Measurements from ENCODE around the gene RGS11.

Gene RGS11

GRCh38 chr16:286491-287297 lies 10.9 kb upstream of the RGS11 start:
- TF ChIP-seq CTCF (IDR thresholded peaks at IDR 0.05; ENCODE audit: borderline replicate concordance, control extremely low read depth, extremely low read depth, insufficient read depth, missing control alignments), result no peak
- in situ Hi-C loops (cut with MboI; ENCODE audit: low sequenced_read_pairs, unreplicated experiment), result no loop called here
- DNase-seq (ENCODE audit: low spot score), result no peak

- no peak for DNase-seq (ENCODE audit: low spot score)
- TF ChIP-seq CTCF (IDR thresholded peaks at IDR 0.05; ENCODE audit: borderline replicate concordance, control extremely low read depth, extremely low read depth, insufficient read depth, missing control alignments), result no peak
Measured at GRCh38 chr16:285146-286055, 9.7 kb upstream of the RGS11 start.

GRCh38 chr16:284204-285120 lies 8.7 kb upstream of the RGS11 start:
- TF ChIP-seq CTCF (IDR thresholded peaks at IDR 0.05; ENCODE audit: borderline replicate concordance, control extremely low read depth, extremely low read depth, insufficient read depth, missing control alignments), result no peak
- no peak for DNase-seq (ENCODE audit: low spot score)
- in situ Hi-C loops (cut with MboI; ENCODE audit: low sequenced_read_pairs, unreplicated experiment), result no loop called here

More at GRCh38 chr16:285146-286055, 9.7 kb upstream of the RGS11 start:
- in situ Hi-C loops (cut with MboI; ENCODE audit: low sequenced_read_pairs, unreplicated experiment), result no loop called here

- no peak for DNase-seq (ENCODE audit: low spot score)
- TF ChIP-seq CTCF (IDR thresholded peaks at IDR 0.05; ENCODE audit: borderline replicate concordance, control extremely low read depth, extremely low read depth, insufficient read depth, missing control alignments), result no peak
- in situ Hi-C loops (cut with MboI; ENCODE audit: low sequenced_read_pairs, unreplicated experiment), result no loop called here
Measured at GRCh38 chr16:283033-283805, 7.5 kb upstream of the RGS11 start, which contains the start of gene PDIA2. PDIA2 (plus strand) TSS chr16:283164; CDS start chr16:283170, 6 bp downstream.

GRCh38 chr16:282491-282890 lies 6.7 kb upstream of the RGS11 start:
- TF ChIP-seq CTCF (IDR thresholded peaks at IDR 0.05; ENCODE audit: borderline replicate concordance, control extremely low read depth, extremely low read depth, insufficient read depth, missing control alignments), result no peak
- DNase-seq (ENCODE audit: low spot score), result no peak
- in situ Hi-C loops (cut with MboI; ENCODE audit: low sequenced_read_pairs, unreplicated experiment), result no loop called here
